COR-L47 (cell line): ENCODE measurements around the gene SIGLEC12.
"Not testable (repeated sequence)": the region's sequence is repeated elsewhere in the genome, so short reads cannot be mapped to it uniquely, and the experiment has no call there.

Source experiments
- DNase-seq: peaks from one replicate; lab custom pipeline; 2025; lab: John Stamatoyannopoulos, UW

The SIGLEC12 gene

DNA sequence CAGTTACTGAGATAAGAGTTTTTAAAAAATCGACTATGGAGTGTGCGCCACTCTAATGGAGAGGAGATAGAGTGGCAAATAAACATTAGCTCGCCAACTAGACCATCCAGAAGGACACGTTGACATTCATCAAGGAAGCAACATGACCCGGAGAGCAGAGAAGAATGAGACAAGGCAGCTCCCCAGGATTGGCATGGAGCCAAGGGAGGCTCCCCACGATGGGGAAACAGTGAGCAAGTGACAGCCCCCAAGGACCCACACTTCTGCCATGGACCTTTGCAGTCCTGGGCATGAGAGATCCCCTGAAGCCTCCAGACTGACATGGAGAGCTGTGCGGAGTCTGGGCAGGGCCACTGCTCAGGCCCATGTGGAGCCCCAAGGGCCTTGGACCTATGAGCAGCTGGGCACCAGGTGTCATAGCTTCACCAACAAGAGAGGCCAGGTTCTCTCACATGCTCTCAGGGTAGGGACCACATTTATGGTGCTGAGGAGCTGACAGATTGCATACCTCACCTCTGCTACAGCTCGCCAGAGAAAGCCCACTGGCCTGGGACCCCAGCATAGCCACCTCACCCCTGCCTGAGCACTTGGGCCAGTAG, 23.2 kb upstream of the SIGLEC12 start:
- DNase-seq = no peak

DNA sequence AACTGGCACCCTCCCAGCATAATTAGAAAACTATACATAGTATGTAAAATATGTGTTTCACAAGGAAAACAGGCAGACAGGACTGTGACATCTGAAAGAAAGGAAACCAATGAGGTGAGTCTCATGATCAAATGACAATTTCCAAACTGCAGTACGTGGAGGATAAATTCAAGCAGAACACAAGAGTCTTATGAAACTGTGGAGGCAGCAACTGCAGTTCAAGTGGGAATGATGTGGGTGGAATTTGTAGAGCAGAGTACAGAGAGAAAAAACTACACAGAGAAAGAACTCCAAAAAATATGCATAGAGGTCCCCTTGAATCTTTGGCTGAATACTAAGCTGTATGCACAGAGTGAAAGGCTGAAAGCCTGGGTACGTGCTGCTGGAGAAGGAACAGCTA, 20.2 kb upstream of the SIGLEC12 start:
- DNase-seq = no peak

DNA sequence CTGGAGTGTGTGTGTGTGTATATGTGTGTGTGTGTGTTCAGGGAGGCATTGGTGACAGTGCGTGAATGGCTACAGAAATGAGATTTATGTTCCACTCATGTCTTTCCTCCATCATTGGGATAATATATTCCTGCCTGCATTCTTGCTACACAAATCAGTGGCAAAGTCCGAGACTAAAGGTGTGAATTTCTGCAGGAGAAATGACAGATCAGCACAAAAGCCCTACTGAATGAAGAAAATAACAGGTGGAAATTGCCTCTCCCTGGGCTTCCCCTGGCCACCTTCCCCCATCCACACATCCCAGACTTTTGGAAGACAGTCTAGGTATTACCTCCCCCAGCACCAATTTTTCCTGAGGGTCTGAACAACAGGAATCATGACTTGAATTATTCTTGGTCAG, 19.8 kb upstream of the SIGLEC12 start:
- DNase-seq = no peak

DNA sequence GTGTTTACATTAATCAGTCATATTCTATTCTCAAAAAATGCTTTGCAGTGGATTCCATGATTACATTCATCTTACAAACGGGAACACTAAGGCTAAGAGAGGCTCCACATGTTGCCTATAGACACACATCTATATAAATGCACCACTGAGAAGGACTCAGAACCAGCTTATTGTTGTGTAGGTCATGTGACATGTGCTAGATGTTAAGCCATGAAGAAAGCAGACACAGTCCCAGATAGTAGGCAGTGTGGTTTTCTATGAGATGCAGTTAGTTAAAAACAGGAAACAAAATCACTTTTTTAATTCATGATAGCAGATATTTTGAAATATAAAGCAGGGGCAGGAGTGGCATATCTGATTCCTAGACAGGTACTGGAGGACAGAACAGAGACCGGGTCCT, 19.1 kb upstream of the SIGLEC12 start:
- DNase-seq = no peak

DNA sequence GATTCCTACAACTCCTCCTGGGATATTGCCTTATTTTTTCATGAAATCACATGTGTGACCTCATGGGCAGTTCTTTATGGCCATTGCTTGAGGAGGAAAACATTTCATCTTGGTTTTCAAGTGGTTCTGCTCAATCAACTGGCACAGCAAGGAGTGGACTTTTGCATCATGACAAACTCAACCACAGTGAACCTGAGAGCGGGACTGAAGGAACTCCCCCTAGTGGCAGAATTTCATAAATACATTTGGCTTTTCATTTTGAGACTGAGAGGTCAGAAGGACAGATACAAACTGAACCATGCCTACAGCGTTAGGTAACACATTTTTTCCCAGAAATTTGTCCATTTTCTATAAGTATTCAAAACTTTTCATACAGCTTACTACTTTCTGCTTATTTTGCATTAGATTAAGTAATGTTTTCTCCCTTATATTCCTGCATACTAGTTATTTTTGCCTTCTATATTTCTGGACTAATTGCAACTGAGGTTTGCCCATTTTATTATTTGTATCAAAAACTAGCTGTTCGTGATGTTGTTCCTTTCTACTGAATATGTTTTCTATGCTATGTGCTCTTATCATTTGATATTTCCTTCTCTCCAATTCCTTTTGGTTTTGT, 13.4 kb upstream of the SIGLEC12 start:
- peak; percentile 2 for DNase-seq

DNA sequence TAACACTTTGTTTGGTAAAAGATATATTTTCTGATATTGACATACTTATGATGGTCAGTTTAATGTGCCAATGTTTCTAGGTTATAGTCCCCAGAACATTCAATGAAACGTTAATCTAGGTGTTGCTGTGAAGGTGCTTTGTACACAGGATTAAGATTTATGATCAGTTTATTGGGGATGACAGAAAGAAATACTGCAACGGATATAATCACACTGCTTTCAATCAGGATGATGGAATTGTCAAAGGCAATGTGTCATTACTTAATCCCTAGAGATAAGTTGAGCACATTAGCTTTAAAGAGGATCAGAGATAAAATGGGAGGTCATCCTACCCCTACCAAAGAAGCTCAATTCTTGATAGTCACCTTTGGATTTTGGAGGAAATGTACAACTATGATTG, 12.4 kb upstream of the SIGLEC12 start:
- DNase-seq = no peak

DNA sequence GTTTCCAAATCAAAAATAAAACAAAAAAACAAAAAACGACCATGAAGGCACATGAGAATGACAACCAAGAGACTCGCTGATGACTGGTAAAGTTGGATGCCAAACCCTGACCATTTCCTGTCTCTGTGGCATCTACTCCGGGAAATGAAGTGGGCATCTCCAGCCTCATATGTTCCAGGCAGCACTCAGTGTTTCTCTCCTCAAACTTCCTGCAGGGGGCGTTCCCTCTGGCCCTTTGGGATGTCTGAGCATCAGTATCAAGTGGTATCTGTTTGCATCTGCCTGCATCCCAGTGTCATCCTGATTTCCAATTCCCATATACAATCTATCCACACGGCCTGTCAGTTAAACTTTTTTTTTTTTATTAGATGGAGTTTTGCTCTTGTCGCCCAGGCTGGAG, 9.8 kb upstream of the SIGLEC12 start:
- DNase-seq = no peak

DNA sequence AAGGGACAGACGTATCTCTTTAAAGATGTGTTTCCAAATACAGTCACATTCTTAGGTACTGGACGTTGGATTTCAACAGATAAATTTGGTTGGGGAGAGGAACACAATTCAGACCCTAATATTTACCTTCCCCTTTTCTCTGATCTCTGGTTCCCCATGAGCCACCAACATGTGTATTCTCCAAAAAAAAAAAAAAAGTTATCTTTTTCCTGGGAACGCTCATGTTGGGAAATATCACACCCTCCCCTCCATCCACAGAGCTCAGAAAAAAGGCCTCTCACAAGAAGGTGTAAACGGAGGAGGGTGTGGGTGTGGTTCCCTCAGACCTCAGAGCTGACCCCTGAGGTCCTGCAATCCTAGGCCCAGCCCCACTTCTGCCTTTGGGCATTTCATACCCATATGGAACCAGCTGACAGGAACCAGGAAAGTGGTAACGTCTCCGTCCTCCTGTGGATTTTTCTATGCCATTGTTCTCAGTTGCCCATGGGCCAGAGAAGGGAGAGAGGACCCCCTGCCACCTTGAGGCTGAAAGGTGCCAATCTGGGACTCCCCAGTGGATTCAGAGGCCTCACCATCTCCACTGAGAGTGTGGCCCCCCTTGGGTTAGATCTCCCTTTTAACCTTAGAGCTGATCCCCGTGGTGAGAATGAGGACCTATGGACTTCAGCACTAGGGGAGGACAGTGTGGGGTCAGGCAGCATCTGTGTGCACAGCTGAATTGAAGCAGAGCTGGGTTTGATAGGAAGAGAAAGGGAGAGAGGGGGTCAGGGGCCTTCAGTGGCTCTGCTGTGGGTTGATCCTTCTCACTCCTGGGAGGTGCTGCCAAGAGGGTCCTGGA, 8.4 kb upstream of the SIGLEC12 start:
- no peak for DNase-seq

DNA sequence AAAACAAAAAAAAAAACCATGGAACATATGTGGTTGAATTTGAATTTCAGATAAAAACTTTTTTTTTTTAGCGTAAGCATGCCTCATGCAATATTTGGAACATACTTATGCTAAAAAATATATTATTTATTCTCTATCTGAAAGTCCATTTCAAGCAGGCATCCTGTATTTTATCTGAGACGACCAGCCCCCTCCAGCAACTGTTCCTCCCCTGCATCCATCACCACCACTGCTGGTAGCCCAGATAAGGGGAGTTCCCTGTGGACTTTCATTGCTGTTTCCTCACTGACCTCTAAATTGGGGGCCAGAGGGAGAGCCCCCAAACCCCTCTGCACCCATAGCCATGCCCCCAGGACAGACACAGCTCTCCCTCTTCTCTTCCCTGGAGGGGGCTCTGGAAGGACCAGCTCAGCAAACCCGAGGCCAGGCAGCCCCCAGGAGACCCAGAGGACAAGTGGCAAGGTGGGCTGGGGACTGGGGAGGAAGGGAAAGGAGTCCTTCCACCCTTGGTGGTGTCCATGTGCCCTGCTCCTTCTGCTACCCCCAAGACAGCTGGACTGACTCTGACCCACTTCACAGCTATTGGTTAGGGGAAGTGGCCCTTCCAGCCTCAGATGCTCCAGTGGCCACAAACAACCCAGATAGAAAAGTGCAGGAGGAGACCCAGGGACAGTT, 6.6 kb upstream of the SIGLEC12 start:
- no peak for DNase-seq

DNA sequence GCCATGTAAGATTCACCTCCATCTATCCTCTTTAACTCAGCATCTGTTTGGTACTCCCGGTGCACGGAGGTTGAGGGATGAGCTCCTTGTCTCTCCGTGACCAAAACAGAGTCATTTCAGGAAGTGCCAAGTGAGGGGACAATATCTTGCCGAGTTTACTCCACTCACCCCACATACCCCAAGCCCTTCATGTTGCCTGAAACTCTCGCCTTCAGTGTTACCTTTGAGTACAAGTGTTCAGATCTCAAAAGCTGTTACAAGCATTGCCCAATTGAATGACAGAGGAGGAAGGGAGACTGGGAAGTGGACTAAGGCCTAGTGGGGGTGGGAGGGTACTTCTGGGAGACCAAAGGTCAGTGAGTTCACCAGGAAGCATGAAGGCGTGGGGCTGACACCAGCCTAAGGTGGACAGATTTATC, 6.0 kb upstream of the SIGLEC12 start:
- DNase-seq = no peak

DNA sequence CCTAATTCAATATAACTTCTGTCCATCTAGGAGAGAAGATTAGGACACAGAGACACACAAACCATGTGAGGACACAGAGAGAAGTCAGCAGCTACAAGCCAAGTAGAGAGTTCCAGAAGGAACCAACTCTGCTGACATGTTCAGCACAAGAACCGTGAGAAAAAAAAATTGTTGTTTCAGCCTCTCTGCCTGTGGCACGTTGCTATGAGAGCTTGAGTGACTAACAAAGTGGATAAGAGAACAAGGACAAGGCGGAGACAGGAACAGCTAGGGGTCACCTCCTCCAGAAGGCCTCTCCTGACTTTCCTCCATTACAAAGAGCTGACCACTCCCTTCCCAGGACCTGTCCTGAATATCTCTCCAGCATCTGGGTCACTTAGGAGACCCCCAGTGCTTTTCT, 5.6 kb upstream of the SIGLEC12 start:
- DNase-seq = no peak

DNA sequence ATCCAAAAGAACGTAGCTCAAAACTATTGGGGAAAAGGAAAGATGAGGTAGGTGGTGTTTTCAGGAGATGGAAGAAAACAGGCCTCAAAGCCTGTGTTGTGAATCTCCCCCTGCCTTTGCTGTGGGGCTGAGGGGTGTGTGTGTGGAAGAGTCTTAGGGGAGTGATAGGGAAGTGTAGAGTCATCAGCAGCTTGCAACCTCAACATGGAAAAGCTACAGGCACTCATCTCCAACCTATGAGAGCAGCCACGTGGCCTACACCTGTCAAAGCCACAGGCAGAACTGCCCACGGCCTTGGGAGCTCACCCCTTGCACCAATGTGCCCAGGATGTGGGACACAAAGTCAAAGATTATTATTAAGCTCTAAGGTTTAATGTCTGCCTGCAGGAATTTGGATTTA, 4.3 kb upstream of the SIGLEC12 start:
- DNase-seq = no peak

DNA sequence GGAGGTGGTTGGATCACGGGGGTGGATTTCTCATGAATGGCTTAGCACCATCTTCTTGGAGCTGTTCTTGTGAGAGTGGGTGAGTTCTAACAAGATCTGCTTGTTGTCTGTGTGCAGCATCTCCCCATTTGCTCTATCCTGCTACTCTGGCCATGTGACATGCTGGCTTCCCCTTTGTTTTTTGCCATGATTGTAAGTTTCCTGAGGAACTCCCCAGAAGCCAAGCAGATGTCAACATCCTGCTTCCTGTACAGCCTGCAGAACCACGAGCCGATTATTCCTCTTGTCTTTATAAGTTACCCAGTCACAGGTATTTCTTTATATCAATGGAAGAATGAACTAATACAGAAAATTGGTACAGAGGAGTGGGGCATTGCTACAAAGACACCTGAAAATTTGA, 2.3 kb upstream of the SIGLEC12 start:
- DNase-seq = no peak

DNA sequence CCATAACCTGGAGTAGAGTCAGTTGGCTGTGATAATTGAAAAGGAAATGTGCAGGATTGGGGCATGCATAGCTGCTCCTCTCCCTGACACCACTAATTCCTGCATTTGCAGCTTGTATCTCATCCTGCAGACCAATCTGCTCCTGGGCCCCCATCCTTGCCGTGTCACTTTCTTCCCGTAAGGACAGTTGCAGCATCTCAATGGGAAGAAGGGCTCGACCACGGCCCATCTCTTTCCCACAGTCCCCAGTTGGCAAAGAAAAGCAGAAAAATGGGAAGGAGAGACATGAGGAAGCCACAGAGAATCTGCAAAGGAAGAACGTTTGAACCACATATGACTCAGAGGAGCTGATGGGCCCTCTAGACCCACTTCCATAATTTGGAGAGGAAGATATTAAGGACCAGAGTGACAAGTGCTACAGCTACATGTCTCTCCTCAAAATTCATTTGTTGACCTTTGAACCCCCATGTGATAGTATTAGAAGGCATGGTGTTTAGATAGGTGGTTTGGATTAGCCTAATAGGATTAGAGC, 1.8 kb upstream of the SIGLEC12 start:
- no peak for DNase-seq

DNA sequence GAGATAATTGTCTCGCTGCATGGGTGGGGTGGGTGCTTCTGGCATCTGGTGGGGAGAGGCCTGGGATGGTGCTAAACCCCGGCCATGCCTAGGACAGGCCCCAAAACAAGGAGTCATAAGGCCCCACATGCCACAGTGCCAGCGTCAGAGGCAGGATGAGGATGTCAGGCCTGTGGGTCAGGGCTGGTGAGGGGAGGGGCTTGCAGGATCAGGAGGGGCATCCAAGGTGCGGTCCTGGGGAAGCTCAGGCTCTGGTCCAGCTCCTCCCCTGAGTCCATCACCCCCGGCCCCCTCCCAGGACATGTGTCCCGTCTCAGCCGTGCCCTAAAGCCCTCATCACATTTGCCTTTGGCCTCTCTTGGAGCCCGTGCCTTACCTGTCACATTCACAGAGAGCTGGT, 669 bp downstream of the SIGLEC12 start:
- not testable (repeated sequence) for DNase-seq

DNA sequence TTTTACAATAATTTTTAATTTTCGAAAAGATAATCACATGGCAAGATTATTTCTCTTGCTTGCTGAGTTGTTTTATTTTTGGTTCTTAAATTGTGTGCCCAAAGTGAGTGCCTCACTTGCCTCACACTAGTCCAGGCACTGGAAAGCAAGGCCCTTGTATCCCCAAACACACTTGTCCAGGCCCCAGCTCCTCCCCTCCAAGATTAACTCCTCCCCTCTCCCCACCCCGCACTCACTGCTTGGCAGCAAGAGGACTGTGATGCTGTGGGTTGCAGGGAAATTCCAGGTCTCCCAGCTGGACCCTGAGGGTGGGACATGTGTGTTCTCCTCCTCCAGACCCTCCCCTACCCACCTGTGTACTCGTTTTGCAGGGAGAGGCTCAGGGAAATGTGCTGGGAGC, 3.9 kb downstream of the SIGLEC12 start:
- DNase-seq = no peak

DNA sequence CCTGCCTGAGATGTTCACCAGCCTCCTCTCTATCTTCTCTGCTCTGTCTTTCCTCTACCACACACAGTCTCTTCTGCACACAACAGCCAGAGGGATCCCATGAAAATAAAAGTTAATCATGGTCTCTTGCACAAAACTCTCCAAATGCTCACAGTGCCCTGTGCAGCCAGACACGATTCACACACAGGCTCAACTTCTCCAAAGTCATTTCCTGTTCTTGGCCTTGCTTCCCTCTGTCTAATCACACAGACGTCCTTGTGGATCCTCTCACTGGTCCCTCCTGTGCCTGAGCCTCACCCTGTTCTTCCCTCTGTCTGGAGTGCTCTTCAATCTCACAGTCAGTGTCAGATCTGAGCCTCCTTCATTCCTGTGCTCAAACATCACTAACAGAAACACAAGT, 7.8 kb downstream of the SIGLEC12 start:
- no peak for DNase-seq

DNA sequence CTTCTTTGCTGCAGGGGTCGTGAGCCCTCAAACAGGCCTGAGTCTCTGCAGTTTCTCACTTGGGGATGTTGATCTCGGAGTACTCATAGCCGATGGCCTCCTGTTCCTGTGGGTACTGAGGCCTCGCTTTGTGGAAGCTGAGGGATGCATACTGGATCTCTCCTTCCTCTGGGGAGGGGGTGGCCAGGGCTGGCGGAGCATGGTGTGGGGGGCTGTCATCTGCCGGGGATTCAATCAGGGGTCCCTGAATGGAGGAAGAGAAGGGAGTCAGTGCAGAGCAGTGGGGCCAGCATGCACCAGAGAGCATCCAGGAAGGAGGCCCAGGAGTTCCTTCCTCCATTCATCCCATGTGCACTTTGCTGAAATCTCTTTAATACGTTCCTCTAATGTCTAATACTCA, 10.0 kb downstream of the SIGLEC12 start:
- DNase-seq = no peak

DNA sequence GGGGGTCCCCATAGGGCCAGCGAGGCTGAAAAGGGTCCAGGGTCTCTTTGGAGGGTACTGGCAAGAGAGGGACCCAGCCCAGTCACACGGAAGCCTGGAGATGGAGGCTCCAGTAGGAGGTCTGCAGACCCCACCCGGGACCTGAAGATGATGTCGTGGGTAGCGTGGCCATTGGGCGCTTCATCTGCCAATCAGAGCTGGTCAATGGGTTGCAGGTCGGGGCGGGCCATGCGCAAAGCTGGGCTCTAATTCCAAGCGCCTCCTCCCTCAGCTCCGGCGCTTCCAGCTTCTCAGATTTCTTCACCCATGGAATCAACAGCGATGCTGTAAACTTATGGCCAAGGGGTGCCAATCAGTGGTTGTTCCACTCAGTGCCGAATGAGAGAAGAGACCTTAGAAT, 10.9 kb downstream of the SIGLEC12 start:
- DNase-seq = no peak

DNA sequence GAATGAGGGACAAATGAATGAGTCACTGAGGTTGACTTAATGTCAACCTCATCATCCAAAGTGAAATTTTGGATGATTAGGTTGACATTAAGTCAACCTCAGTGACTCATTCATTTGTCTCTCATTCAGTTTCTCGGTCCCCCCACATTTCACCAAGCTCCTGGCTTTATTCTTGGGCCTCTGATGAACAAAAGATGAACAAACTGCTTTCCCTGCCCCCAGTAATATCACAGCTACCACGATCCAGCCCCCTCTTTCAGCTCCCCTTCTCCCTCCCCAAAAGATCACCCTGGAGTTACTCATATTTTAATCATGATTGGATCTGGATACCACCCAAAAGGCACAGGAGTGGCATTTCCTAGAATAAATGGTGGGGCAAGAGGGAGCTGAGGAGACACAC, 12.5 kb downstream of the SIGLEC12 start:
- no peak for DNase-seq

DNA sequence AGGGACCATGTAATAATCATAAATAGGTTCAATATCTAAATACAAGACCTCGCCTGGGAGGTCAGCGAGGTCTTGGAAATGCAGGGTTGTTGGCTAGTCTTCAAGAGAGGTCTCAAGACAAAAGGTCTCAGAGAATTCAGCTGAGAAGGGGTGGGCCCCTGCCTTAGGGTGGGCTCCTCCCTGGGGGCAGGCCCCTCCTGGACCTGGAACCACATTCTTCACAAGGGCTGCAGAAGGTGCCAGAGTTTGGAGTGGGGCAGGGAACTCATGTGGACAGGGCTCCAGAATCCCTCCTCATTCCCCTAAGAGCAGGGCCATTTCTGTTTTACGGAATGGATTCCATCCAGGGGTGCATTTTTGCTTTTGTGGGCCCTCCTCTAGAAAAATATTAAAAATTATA, 13.1 kb downstream of the SIGLEC12 start:
- DNase-seq = no peak

DNA sequence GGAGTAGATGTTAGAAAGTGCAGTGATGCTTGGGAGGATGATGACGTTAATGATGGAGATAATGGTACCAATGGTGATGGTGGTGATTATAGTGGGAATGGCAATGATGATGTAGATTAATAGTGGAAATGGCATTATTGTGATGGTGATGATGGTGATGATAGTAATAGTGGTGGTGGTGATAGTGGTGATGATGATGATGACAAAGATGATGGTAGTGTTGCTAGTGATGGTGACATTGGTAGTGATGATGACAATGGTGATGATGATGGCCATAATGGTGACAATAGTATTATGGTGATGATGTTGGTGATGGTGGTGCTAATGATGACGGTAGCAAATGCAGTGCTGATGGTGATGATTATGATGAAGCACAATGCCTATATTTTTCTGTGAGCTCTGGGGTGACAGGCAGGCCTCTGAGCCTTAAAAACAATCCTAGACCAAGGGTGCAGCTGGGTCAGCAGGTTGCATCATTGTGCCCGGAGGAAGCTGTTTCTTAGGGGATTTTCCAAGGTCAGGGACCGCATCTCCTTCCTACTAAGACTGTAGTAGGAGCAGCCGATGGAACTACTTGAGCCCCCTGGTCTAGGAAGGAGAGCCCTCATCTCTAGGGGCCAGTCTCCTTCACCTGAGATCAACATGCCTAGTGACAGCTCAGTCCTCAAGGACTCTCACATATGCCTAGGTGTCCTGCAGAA, 15.5 kb downstream of the SIGLEC12 start:
- no peak for DNase-seq
